ENCODE results near the gene PEX3.
"Not testable (repeated sequence)": the region's sequence is repeated elsewhere in the genome, so short reads cannot be mapped to it uniquely, and the experiment has no call there.

PEX3 gene

DNA sequence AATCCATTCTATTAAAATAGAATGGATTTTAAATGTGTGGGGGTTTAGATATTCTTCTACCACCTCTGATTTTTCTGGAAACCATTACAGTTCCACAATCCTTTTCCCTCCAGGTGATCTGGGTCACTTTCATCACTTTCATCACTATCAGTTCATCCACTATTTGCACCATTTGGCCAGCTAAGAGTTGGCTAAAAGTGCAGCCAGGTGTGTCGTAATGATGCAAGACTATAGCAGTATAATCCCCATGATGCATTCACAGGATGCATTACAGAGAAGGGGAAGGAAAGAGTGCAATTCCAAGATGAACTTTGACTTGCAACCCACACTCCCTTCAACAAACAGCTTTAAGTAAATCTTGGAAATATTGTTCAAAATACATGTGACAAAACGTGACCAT is 56.0 kb downstream of the PEX3 start:
- no peak for DNase-seq

DNA sequence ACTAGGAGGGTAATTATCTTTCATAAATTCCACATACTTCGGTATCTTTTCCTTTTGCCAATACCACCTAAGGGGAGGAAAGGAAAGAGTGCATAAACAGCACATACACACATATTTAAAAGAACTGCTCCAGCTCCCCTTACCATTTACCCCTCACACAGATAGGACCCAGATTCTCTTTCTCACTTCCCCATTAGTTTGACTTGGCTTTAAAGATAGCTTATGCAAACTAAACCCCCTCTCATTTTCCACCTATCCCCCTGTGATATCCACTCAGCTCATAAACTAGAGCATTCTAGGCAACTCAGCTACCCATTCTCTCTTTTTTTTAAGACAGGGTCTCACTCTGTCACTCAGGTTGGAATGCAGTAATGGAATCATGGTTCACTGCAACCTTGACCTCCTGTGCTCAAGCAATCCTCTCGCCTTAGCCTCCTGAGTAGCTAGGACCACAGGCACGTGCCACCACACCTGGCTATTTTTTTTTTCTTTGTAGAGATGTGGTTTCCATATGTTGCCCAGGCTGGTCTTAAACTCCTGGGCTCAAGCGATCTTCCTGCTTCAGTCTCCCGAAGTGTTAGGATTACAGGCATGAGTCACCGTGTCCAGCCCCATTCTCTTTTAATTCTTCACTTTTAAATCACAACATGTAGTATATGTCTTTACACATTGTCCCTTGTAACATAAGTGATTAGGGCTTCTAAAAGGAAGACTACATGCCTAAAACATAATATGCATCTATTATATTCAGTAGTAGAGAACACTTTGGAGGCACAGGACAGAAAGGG is 56.9 kb downstream of the PEX3 start:
- no peak for DNase-seq

DNA sequence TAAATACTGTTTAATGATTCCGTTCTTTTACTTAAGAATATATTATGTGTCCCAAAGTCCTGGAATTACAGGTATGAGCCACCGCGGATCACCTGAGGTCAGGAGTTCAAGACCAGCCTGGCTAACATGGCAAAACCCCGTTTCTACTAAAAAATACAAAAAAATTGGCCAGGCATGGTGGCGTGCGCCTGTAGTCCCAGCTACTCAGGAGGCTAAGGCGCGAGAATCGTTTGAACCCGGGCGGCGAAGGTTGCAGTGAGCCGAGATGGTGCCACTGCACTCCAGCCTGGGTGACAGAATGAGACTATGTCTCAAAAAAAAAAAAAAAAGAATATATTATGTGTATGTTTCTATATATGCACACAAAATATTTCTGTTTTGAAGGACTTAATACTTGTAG is 59.7 kb downstream of the PEX3 start:
- not testable (repeated sequence) for DNase-seq

GRCh38 chr6:143510991-143511891 is 60.6 kb downstream of the PEX3 start, which contains the start of gene FUCA2:
FUCA2 (minus strand) TSS chr6:143511720; CDS start chr6:143511634, 86 bp downstream.
- DNase-seq: peak; percentile 41 to 92 (median 83)

DNA sequence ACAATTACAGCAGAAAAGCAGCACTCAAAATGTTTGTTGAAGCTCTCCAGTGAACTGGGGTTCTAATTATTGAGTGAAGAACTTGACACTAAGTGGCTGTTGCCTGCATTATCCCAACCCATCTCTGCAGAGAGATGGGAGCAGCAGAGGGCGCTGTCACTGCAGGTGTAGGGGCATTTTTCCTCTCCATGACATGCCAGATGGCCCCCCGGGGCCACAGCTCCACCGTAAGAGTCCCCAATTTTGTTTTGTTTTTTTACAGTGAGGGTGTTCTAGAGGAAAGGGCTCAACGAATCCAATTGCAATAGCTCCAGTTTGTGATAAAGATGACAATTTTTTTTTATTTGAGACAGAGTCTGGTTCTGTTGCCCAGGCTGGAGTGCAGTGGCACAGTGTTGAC is 62.8 kb downstream of the PEX3 start:
- DNase-seq: peak in 2 of 51 donors; percentile 9 to 16

- peak in 23 of 51 donors; percentile 3 to 59 (median 20) for DNase-seq
Observed at GRCh38 chr6:143515061-143515760, 64.6 kb downstream of the PEX3 start.

DNA sequence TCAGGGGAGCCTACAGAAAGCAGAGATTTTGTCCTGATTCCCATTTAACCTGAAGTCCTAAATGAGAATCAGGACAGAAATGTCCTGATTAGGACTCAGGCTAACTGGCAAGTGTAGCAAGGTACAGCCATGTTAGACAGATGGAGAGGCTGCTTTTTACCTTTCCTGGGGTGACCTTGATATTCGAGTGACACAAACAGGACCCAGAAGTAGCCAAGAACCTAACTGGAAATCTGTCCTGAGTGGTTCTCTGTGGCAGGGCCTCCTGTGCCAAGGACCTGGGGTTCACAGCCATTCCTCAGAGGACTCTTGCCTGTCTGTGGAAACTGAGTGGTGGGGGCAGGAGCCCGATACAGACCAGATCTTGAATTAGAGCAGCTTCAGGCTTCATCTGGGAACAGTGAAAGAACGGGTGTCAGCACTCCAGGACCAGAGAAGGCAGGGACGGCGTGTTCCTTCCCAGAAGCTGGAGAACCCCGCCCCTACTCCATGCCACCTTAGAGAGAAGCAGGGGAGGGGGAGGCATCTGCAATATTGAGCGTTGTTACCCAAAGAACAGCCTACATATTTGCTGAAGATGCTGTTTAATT is 65.3 kb downstream of the PEX3 start:
- DNase-seq: no peak

DNA sequence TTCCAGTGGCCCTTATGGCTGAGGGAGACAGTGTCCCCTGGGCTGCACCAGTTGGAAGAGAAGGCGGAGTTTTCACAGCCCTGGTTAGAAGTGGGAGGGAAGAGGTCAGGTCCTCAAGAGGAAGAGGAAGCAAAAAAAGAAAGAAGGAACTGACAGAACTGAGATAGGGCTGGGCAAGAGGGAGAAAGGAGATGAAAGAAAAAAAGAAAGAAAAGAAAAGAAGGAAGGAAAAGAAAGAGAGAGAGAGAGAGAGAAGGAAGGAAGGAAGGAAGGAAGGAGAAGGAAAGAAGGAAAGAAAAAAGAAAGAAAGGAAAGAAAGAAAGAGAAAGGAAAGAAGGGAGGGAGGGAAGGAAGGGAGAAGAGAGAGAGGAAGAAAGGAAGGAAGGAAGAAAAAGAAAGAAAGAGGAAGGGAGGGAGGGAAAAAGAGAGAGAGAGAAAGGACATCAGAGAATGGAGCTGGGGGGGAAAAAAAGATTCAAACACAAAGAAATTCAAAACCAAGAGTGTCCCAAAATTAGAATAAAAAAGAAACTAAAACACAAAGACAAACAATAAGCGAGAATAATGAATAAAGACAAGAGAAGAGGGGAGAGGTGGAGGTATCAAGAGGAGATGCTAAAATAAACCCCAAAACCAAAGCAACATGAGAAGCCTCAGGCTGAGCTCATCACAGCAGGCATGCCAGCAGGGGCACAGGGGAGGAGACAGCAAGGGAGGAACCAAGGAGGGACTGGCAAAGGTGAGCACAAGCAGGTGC is 66.3 kb downstream of the PEX3 start:
- no peak for DNase-seq

DNA sequence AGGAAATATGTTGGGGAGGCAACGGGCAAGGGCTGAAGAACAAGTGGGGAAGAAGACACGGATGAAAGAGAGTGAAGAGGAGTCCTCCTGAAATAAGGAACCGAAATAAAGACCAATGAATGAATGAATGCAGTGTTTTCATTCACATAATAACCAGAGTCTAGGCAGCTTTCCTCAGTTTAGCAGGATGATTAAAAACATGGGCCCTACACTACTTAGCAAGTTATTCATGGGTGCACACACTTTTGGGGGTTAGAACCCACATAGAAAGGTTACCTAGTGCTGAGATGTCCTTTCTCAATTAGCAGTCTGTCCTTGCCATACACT is 66.8 kb downstream of the PEX3 start:
- DNase-seq: no peak

GRCh38 chr6:143522039-143522600 is 71.5 kb downstream of the PEX3 start:
- DNase-seq: no peak

- DNase-seq: no peak
Observed at GRCh38 chr6:143525356-143525755, 74.8 kb downstream of the PEX3 start.

- no peak for DNase-seq
Observed at GRCh38 chr6:143527677-143528076, 77.1 kb downstream of the PEX3 start.

DNA sequence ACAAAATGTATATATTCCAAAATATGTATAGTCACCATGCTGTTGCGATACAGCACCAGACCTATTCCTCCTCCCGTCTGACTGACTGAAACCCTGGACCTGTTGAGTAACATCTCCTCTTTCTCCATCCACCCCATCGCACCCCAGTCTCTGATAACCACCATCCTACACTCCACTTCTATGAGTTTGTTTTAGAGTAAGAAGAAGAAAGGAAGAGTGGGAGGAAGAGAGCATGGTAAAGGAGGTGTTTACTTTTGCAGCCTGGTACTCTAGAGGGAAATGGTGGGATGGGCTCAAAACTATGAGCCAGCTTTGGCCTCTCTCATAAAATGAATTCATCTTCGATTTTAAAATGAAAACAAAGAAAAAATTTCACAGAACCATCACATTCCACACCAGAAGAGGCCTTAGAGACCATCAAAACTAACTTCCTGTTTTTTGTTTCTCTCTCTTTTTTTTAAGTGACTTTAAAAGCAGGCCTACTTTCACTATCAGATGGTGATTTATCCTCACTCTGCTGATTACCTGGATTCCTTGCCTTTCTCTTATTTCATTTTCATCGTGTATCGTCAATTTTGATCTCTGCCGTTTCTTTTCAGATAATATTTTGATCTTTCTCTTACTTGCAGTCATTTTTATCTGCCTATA is 77.7 kb downstream of the PEX3 start:
- DNase-seq: no peak

- DNase-seq: no peak
Observed at GRCh38 chr6:143529095-143529494, 78.5 kb downstream of the PEX3 start.

DNA sequence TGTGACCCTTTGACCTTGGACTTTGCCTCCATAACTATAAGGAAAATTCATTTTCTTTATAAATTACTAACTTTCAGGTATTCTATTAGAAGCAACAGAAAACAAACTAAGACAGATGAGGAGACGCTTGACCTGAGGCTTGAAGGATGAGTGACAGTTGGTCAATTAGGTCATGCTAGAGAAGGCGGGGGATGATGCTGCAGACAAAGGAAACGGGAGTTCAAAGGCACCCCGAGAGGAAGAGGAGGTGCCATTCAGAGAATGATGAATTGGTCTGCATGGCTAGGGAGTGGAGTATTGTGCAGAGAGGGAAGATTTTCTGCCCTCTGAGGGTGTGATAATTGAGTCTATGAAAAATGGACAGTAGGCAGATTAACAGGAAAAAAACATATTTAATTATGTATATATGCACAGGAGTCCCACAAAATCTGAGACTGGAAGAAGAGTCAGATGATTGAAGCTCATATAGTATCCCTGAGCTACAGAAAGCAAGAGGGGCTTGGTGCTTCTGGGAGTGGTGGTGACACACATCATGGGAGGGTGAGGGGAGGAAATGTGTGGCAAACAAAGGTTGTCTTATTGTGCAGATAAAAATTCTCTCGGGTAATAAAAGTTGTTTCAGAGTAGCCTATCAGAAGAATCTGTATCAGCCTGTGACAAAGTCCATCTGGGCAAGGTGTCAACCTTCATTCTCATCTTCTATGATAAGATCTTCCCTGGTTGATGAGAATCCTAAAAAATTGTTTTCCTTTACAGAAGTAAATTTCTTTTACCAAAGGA is 81.3 kb downstream of the PEX3 start:
- no peak for DNase-seq

GRCh38 chr6:143535189-143535614 is 84.6 kb downstream of the PEX3 start:
- DNase-seq: no peak

- peak in 7 of 51 donors; percentile 2 to 36 (median 16) for DNase-seq
Observed at GRCh38 chr6:143536461-143536865, 85.9 kb downstream of the PEX3 start.

- DNase-seq: peak in 35 of 51 donors; percentile 2 to 53 (median 17)
Observed at GRCh38 chr6:143536866-143537691, 86.5 kb downstream of the PEX3 start.
